GM12878 (cell line): Measurements from ENCODE around the gene REN. TPM values are rescaled to one million over a fixed set of nuclear protein-coding genes. Genes with fewer than 3 reads are reported as not detected.

Source experiments
- ATAC-seq: fragments of 200-7000 bp; cut with Tn5 transposase; 3 replicates; pipeline ENCODE4 v1.9.1; 2020; ENCODE audit warnings: mild to moderate bottlenecking, moderate library complexity
- BruUV-seq: library from RNA; stranded (reverse); fragments of 400-500 nt; replicated peaks from 2 replicates; lab custom pipeline; 2021; lab: Mats Ljungman, UMichigan
- CTCF ChIA-PET: fragments of 300-600 bp; sonication (Branson Sonifier 250); formaldehyde crosslinking; extraction: SDS; loops from one replicate; lab custom pipeline; 2021; ENCODE audit warnings: inconsistent platforms; lab: Yijun Ruan, JAX
- POLR2A ChIA-PET: fragments of 350-600 bp; formaldehyde crosslinking; extraction: SDS; loops from one replicate; lab custom pipeline; 2021; ENCODE audit warnings: inconsistent platforms; lab: Charles Lee
- RAD21 ChIA-PET: fragments of 300-600 bp; sonication (Branson Sonifier 250); formaldehyde crosslinking; loops from one replicate; lab custom pipeline; 2023; ENCODE audit warnings: antibody characterized with exemption; ENCODE audit not compliant: unreplicated experiment; lab: Charles Lee
- SMC1A ChIA-PET: fragments of 300-600 bp; sonication (Branson Sonifier 250); formaldehyde crosslinking; loops from one replicate; lab custom pipeline; 2023; ENCODE audit not compliant: unreplicated experiment, uncharacterized antibody; lab: Charles Lee
- DNase-seq: peaks from one replicate; pipeline ENCODE4 v3.0.0-alpha.2; 2011; ENCODE audit warnings: low read depth, low spot score
- FAIRE-seq: peaks from 3 replicates; lab custom pipeline; 2011; peaks lifted over from hg19 to GRCh38; lab: Jason Lieb, UNC
- H2AFZ ChIP-seq: 2 replicates; pipeline ENCODE4 v1.6.0; 2011; ENCODE audit warnings: low read depth, low read length, control low read depth; ENCODE audit not compliant: control insufficient read depth
- H3K27ac ChIP-seq: 2 replicates; pipeline ENCODE4 v1.5.1; 2011; ENCODE audit warnings: control low read depth; ENCODE audit not compliant: control insufficient read depth, insufficient read depth
- H3K27me3 ChIP-seq, 2 experiments: replicated peaks in 1 of 2; 2 replicates each; pipeline versions ENCODE4 v1.6.0 to v1.6.1; 2011; ENCODE audit warnings: low read length in 1 of 2; ENCODE audit not compliant: control insufficient read depth in 2 of 2, insufficient read depth in 2 of 2
- H3K36me3 ChIP-seq, 2 experiments: 2 replicates each; pipeline ENCODE4 v1.5.1; 2011; ENCODE audit warnings: low read length in 1 of 2; ENCODE audit not compliant: control insufficient read depth in 2 of 2, insufficient read depth in 2 of 2
- H3K4me1 ChIP-seq: 2 replicates; pipeline ENCODE4 v1.6.1; 2011; ENCODE audit warnings: mild to moderate bottlenecking, low read length, moderate library complexity, mixed read lengths; ENCODE audit not compliant: control insufficient read depth, insufficient read depth
- H3K4me2 ChIP-seq: 2 replicates; pipeline ENCODE4 v1.6.0; 2011; ENCODE audit warnings: control low read depth; ENCODE audit not compliant: control insufficient read depth, insufficient read depth
- H3K4me3 ChIP-seq: fragments of 200-600 bp; sonication (generic); 2 replicates; pipeline ENCODE4 v1.5.1; 2016
- H3K79me2 ChIP-seq: 2 replicates; pipeline ENCODE4 v1.6.0; 2011; ENCODE audit warnings: low read length; ENCODE audit not compliant: control insufficient read depth, insufficient read depth
- H3K9ac ChIP-seq: 2 replicates; pipeline ENCODE4 v1.8.0; 2011; ENCODE audit warnings: low read length, control low read depth, mixed read lengths; ENCODE audit not compliant: control insufficient read depth, insufficient read depth
- H3K9me3 ChIP-seq: replicated peaks from 3 replicates; pipeline ENCODE4 v1.5.1; 2011; ENCODE audit warnings: mild to moderate bottlenecking, low read length; ENCODE audit not compliant: control insufficient read depth, insufficient read depth
- H4K20me1 ChIP-seq: 2 replicates; pipeline ENCODE4 v1.6.0; 2011; ENCODE audit not compliant: control insufficient read depth, insufficient read depth
- BMI1 ChIP-seq: fragments of 450-650 bp; IDR thresholded peaks from 2 replicates; pipeline ENCODE4 v1.6.1; 2016; ENCODE audit warnings: mild to moderate bottlenecking, moderate library complexity, borderline replicate concordance
- EED ChIP-seq: sonication (generic); IDR thresholded peaks from 2 replicates; pipeline ENCODE4 v1.6.1; 2016; ENCODE audit warnings: antibody characterized with exemption, low read depth
- IKZF1 ChIP-seq: fragments of 450-650 bp; conservative IDR thresholded peaks from 2 replicates; pipeline ENCODE4 v1.6.1; 2017; ENCODE audit warnings: antibody characterized with exemption, mild to moderate bottlenecking
- PAX5 ChIP-seq: IDR thresholded peaks from 2 replicates; pipeline ENCODE4 v1.6.1; 2011; ENCODE audit warnings: low read depth, low read length, borderline replicate concordance
- POLR2AphosphoS2 ChIP-seq: IDR thresholded peaks from 2 replicates; pipeline ENCODE4 v1.6.1; 2011; ENCODE audit warnings: low read depth, mild to moderate bottlenecking, low read length, improper control_type of control experiment, moderate library complexity
- SMC3 ChIP-seq: IDR thresholded peaks from 2 replicates; pipeline ENCODE4 v1.6.1; 2011; ENCODE audit warnings: low read length, improper control_type of control experiment, borderline replicate concordance
- SUZ12 ChIP-seq: fragments of 200-600 bp; sonication (generic); IDR thresholded peaks from one replicate; pipeline ENCODE4 v1.6.1; 2018; ENCODE audit warnings: antibody characterized with exemption, mild to moderate bottlenecking; ENCODE audit not compliant: unreplicated experiment
- YBX1 ChIP-seq: fragments of 450-650 bp; IDR thresholded peaks from 2 replicates; pipeline ENCODE4 v1.6.1; 2016; ENCODE audit warnings: antibody characterized with exemption
- WGBS: methylation state at CpG from one replicate; pipeline ENCODE4 v1.1.6; 2016; ENCODE audit warnings: low lambda C conversion rate; ENCODE audit not compliant: insufficient replicate concordance, insufficient coverage; ENCODE audit errors: missing lambda C conversion rate; 5-methylcytosine and 5-hydroxymethylcytosine counted together
- in situ Hi-C: fragments of 300-500 bp; cut with MboI; formaldehyde crosslinking; loops from 9 replicates; pipeline ENCODE4 v1.14.3; 2018; ENCODE audit warnings: mixed read lengths
- intact Hi-C: fragments of 100-400 bp; cut with micrococcal nuclease; formaldehyde crosslinking; loops from one replicate; pipeline ENCODE4 v1.14.2; 2022; ENCODE audit not compliant: unreplicated experiment
- polyA plus RNA-seq, 11 experiments: library from polyadenylated mRNA; depleted of rRNA in 4 of 11; unstranded in 6 of 11; stranded (reverse) in 5 of 11; fragments of >200 nt; fragmentation: Nextera tagmentation in 4 of 11; fragmentation: Illumina TruSeq in 1 of 11; extraction: Ambion mirVana in 4 of 11; extraction: Trizol in 1 of 11; gene quantifications; 1 replicate in 1 of 11; 2 replicates in 10 of 11; pipeline versions ENCODE4 v1.2.1 to v1.2.3, GENCODE V29; 2011 to 2016; ENCODE audit warnings: inconsistent platforms in 2 of 11, missing spikeins in 2 of 11, low read depth in 1 of 11
- total RNA-seq, 4 experiments: library from RNA; depleted of rRNA in 3 of 4; stranded (reverse); fragments of >200 nt in 3 of 4; fragmentation: Illumina TruSeq in 1 of 4; extraction: Trizol in 1 of 4; gene quantifications; 2 replicates each; pipeline versions ENCODE4 v1.2.1 to v1.2.3, GENCODE V29; 2013 to 2021

REN gene
- total and polyA plus RNA-seq, 10 of the 15 experiments (the other 5 are each of a cell fraction or from before 2014, with no cell fraction given): not detected

GRCh38 chr1:204190212-204191211, 24.4 kb upstream of the REN start:
- Histone ChIP-seq H4K20me1 (no peaks in the 10 kb centered on the region), H3K27ac (no peak overlapping the region), H2AFZ (no peak overlapping the region), H3K9me3 (no peaks in the 10 kb centered on the region), H3K36me3 (no peaks in the 10 kb centered on the region), H3K9ac (no peak overlapping the region), H3K27me3 (peaks cover 3 to 16% of the 10 kb centered on the region in 2 experiments; a peak in 2 of 4 replicates), H3K4me1 (no peaks in the 10 kb centered on the region), H3K79me2 (no peaks in the 10 kb centered on the region), H3K4me3 (no peak overlapping the region), H3K4me2 (no peak overlapping the region)
- in situ Hi-C loops (no loop called here), intact Hi-C loops (no loop called here)
- ATAC-seq: no peak
- ChIA-PET POLR2A (interaction anchor here (1.0 kb wide), 1 partner anchor 11 kb away, joined by 4 read pairs; no protein-coding TSS in a partner anchor), SMC1A (interaction anchor here (1.2 kb wide), 1 partner anchor 28 kb away, joined by 4 read pairs; no protein-coding TSS in a partner anchor), CTCF (interaction anchor here (0.6 to 4.3 kb wide), 7 partner anchors 16 to 327 kb away, joined by 3 to 25 read pairs (median 3); partner anchors contain the start of gene GOLT1A), RAD21 (no interaction called here)
- BruUV-seq: no TSS peak
- no peak for DNase-seq
- TF ChIP-seq SUZ12: peak; percentile 55
- no peak for TF ChIP-seq SMC3
- 8% methylated on average over 29 of the region's 44 CpGs for WGBS
- no peak for FAIRE-seq

- Histone ChIP-seq H3K36me3 (no peaks in the 10 kb centered on the region), H3K27me3 (peaks cover 3 to 16% of the 10 kb centered on the region in 2 experiments; a peak in 2 of 4 replicates), H3K4me3 (no peak overlapping the region), H3K79me2 (no peaks in the 10 kb centered on the region), H3K27ac (no peak overlapping the region), H3K4me2 (no peak overlapping the region), H2AFZ (no peak overlapping the region), H3K9ac (no peak overlapping the region), H3K9me3 (no peaks in the 10 kb centered on the region), H3K4me1 (no peaks in the 10 kb centered on the region), H4K20me1 (no peaks in the 10 kb centered on the region)
- ATAC-seq (peak; percentile 87), DNase-seq (peak; percentile 23), FAIRE-seq (no peak)
- in situ Hi-C loops (no loop called here), intact Hi-C loops (no loop called here)
- TF ChIP-seq YBX1 (no peak), EED (no peak), POLR2AphosphoS2 (no peak), BMI1 (0 out of 2 replicates have a peak, but pooled peaks have one; percentile 40), PAX5 (0 out of 2 replicates have a peak, but pooled peaks have one; percentile 16), IKZF1 (0 out of 2 replicates have a peak, but pooled peaks have one; percentile 25)
- 18% methylated on average over 11 of the region's 11 CpGs for WGBS
- BruUV-seq: no TSS peak
- POLR2A ChIA-PET: no interaction called here
- CTCF ChIA-PET: interaction anchor here (0.7 to 4.3 kb wide), 7 partner anchors 8 to 210 kb away, joined by 3 to 25 read pairs (median 3); no protein-coding TSS in a partner anchor
- SMC1A ChIA-PET: interaction anchor here (0.8 to 1.3 kb wide), 5 partner anchors 18 to 106 kb away, joined by 3 to 5 read pairs (median 3); no protein-coding TSS in a partner anchor
- RAD21 ChIA-PET: interaction anchor here (1.0 to 1.2 kb wide), 2 partner anchors 26 to 210 kb away, joined by 3 to 4 read pairs; no protein-coding TSS in a partner anchor
Observed at GRCh38 chr1:204188959-204189639, 23.0 kb upstream of the REN start.
